Raji (cell line): ENCODE measurements around the gene SUB1.

Experiments
- POLR2A ChIP-seq: IDR thresholded peaks from 2 replicates; pipeline ENCODE4 v1.6.1; 2011; ENCODE audit warnings: low read depth, low read length, control low read depth; ENCODE audit not compliant: insufficient read depth

Gene SUB1

DNA sequence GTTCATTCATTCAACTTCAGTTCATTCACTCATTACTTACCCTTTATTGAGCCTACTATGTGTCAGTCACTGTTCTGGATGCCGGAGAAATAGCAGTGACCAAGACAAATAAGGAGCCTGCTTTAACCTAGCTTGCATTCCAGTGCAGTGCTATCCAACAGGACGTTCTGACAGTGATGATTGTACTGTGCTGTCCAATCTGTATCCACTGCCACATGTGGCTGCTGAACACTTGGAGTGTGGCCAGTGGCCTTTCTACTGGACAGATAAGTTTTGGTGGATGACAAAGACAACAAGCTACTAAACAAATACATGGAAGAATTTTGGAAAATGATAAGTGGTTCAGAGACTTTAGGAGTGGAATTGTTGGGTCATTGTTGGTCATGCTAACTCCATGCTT lies 33.6 kb downstream of the SUB1 start:
- TF ChIP-seq POLR2A, result no peak

DNA sequence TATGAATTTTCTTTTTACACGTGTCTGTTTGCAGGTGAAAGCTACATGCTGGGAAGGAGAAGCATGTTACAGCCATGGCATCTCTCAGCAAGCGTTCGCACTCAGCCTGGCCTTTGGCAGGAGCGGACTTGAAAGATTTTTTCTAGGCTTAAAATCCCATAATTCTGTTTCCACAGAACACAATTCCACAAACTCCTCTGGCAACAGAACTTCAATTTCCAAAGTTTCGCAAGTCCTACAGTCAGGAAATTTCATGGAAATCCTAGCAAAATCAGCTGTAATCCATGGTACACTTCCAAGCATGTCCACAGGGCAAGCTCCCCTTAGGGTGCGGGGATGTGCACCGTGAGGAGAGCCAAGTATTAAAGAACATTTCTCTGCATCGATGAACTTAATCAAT lies 35.9 kb downstream of the SUB1 start:
- TF ChIP-seq POLR2A, result no peak

DNA sequence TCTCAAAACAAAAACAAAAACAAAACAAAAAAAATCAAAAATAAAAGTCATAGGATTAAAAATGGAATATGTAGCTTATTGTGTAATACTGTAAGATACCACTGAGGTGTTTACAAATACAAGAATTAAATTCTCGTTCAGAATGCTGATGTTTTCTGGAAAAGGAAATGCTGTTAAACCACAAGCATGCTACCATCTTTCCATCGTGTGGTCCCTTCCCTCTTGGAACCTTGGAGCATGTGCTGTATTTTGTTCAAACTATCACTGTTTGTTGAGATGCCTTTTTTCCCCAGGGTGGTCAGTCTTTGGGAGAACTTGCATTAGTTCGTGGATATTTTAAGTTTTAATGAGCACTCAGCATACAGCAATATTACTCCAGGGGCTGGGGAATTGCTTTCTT lies 39.7 kb downstream of the SUB1 start:
- no peak for TF ChIP-seq POLR2A

DNA sequence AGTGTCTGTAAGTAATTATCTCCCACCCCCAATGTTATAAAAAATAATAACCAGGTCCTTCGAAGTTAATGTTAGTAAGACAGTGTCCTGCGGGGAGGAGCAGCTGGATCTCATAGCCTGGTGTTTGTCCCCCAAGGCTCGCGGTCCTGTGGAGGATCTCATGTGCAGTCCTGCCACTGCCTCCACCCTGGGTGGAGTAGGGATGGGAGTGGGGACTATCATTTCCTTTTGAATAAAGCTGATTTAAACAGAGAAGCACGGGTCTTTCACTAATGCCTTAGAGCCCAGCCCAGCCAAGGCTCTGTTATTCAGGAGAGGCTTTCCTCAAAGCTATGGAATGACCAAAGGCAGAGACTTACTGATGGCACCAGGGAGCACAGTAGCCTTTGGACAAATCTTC lies 40.2 kb downstream of the SUB1 start:
- no peak for TF ChIP-seq POLR2A

DNA sequence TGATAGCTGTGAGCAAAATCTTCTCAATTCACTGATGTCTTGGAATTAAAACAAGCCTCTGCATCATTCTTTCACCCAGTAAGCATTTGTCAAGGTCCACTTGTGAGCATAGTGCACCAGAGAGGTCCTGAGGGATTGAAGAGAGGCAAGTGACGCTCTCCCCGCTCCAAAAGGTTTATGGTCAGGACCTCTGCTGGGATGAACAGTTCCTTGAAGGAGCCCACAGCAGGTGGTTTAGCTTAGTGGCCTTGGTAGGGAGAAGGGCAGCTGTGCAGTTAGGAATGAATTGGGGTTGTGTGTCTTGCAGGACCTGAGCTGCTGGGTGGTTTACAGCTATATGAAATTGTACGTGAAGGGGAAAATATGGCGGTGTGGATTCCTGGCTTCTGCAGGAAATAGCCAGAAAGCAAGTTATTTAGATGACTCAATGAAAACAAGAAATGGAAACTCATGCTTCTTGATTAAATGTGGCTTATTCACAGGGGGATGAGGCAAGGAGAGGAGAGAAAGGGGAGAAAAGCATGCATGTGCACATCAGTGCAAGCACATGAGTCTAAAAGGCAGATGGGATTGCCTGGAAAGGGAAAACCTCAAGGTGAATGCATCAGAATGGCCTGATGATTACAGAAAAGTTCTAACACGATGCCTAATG lies 42.0 kb downstream of the SUB1 start:
- no peak for TF ChIP-seq POLR2A

DNA sequence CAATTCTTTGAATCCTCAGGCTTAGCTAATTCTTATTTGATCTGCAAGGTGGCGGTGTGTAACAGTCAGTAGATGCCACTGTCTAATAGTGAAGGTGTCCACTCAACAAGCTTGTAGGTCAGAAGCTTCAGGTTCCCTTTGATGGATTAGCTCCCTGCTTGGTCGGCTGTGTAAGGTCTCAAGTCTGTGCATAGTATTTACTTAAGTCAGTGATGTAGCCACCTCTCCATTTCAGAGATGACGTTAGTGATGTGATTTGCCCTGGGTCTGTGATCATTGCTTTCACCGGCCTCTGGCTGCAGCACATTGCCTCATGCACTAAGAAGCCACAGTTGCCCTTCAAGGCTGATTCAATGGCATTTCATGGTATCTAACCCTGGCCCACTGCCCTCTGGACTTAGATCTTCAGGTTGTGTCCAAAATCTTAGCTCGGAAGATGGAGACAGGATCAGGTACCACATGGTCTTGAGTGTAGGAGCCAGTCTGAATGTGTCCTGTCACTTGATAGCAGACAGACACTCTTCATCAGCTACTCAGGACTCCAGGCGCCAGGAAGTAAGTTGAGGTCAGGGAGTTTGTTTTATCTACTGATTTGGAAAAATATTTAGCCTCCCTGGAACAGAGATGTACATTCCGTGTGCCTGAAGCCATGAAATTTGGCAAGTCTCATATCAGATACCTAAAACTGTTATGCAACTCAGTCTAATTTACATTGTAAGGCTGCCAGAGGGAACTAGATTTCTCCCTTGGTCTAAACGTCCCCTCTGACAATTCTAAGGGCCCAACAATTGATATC lies 42.9 kb downstream of the SUB1 start:
- TF ChIP-seq POLR2A, result no peak

DNA sequence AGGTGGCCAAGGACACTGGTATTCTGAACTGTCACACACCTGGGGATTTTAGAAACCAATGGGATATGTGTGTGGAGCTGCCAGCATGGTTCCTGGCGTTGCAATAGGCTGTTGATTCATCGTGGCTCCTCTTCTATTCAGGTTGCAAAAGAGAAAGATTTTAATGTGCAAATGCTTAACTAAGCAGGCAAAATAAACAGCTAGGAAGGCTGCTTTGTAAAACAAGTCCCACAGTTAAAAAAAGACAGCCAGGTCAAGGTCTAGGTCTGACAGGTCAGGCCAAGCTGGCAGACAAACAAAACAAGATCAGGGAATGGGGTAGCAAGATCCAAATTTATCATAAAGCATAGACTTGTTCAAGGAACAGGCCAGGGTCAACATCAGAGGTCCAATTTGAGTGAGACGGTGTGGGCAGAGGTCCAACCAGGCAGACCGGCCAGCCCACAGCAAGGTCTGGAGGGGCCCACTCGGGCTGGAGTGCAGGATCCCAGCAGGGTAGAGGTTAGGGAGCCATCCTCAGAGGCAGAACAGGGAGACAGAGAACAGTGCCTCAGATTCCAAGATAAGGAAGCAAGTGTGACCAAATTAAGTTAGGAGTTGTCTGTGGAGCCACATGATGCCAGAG lies 45.6 kb downstream of the SUB1 start:
- TF ChIP-seq POLR2A, result no peak

DNA sequence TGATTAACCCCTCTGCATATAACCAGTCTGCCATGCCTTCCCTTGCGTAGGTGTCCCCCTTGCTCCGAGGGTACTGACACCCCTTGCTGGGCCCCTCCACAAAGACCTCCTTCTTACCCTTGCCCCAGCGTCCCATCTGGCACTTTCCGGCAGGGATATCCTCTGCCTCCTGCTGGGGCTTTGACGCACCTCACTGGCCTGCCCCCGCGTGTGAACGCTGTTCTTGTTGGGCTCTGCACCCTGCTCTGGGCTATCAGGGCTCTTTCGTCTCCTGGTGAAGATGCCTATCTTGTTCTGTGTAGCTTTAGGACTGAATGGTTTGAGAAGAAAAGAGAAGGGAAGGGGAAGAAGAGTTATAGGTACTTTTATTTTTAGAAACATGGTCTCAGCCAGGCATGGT lies 53.0 kb downstream of the SUB1 start:
- TF ChIP-seq POLR2A, result no peak

DNA sequence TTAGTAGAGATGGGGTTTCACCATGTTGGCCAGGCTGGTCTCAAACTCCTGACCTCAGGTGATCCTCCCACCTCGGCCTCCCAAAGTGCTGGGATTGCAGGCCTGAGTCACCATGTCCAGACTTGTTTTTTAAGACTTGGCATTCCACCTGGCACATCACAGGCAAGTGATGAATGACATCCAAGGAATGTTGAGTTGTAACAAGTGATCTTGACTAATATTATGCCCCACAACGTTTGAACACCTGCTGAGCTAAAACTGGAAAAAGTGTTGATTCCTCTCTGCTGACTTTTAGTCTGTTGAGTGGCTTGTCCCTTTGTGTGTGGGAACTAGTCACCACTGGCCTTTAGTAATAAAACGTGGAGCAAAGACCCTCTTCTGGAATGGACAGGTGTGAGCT lies 54.6 kb downstream of the SUB1 start:
- no peak for TF ChIP-seq POLR2A

DNA sequence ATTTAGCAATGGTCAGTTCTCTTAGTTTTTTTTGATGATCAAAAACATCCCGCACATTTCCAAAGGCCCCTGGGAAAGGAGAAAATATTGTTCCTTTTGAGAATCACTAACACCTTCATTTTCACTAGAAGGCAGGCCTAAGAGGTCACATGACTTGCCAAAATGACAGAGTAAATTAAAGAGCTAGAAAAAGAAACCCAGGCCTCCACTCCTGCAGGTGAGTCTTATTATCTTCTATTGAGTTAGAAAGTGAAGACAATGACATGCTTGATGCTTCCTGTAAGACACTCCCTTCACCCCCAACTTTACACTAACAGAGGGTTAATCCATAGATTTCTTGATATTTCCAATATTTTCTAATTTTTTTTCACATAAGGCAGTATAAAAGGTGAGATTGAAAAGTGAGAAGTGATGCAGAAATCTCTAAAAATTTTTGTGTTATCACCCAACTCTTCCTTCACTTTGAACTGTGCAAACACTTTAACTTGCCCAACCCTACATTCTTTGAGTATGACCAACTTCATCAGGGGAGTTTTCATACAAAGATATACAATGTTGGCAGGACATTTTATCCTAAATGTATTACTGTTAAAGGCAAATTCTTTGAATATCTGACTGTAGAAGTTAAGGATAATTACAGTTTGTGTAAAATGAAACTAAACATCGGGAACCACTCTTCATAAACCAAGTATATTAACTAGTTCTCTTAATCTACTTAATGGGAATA lies 57.1 kb downstream of the SUB1 start:
- no peak for TF ChIP-seq POLR2A

DNA sequence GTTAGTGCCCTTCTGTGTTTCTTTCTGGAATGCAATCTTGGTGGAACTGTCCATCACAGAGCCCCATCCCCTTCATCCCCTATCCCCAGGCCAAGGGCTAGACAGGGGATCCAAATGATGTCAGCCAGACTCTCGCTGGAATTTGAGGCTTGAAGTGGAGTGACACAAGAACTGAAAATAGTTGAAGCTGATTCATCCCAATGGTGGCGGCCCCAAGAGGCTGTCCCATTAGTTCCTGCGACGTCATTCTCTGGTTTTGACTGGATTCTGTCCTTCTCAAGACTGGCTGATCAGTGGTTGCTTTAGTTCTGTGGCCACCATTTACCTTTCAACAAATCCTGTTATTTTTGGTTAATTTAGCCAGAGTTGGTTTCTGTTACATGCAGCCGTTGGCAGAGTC lies 59.9 kb downstream of the SUB1 start:
- no peak for TF ChIP-seq POLR2A

DNA sequence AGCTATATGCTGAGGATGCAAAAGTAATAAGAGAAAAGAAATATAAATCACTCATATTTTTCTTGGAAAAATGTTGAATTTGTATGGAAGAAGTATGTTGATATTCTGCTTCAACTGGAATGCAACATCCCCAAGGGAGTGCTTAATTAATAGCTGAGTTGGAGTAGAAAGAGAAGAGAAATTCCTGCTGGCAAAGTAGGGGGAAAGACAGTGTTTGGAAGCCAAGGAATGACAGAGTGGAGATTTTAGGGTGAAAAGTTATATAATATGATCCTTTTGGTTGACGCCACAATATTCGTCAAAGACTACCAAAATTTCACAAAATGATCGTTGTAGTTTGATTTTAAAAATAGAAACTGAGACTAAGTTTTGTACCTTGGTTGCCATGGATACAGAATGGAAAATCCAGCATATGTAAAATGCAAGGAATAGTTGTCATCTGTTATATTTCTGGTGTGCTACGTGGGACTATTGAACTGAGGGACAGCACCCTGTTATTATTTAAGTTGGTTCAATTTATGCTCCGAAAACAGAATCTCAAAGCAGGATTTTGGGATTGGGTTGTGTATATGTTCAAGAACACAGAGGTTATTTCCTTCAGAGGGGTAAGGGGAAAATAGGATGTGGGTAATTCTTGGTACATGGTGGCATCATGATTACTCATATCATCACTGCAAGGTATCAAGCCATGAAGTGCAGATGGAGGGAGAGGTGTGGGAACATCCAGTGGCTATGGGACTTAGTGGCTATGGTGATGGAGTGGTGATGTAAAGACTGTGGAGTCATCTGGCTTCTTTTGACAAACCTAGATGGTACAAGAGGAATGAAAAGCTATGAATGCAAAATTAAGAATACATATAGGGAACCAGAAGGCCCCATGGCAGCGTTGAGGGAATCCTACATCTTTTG lies 61.0 kb downstream of the SUB1 start:
- TF ChIP-seq POLR2A, result no peak

DNA sequence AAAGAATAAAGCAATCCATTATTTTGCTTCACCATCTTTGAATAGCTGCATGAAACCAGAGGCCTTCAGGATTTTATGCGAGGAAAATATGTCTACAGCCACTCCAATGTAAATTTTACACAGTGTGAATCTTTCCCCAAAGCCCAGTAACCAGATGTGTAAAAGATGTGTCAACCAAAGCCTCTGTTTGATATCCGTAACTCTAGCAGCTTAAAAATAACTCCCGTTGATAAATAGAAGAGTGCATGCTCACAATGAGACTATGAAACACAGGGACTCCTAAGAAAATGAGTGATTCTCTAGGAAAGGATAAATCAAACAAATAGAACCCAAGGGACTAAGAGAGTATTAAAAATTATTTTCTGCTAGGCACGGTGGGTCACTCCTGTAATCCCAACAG lies 65.7 kb downstream of the SUB1 start:
- no peak for TF ChIP-seq POLR2A

DNA sequence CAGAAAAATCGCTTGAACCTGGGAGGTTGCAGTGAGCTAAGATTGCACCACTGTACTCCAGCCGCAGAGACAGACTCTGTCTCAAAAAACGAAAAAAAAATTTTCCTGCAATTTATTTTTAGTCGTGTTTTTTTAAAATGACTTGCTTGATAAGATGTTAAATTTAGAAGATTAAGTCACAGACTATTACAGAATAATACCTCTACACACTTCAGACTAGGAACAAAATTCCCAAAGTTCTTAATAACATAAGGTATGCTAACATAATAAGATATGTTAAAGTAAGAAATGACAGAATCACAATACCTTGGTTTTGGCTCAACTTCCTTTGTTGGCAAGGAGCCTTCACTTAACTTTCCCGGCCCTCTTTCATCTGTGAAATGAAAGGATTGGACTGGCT lies 66.3 kb downstream of the SUB1 start:
- TF ChIP-seq POLR2A, result no peak
